ENCODE measurements around the gene ADTRP.

- TF ChIP-seq CTCF (IDR thresholded peaks at IDR 0.05), result no peak
- TF ChIP-seq POLR2A (IDR thresholded peaks at IDR 0.05), result no peak
These were observed 68.3 kb downstream of the ADTRP start for GRCh38 chr6:11710311-11710761.

All from lower leg skin (tissue), 3 donors.